Loucy (cell line): Measurements from ENCODE around the gene CDK16.

Experiments used
- EZH2phosphoT487 ChIP-seq: fragments of 200-600 bp; IDR thresholded peaks from 2 replicates; pipeline ENCODE4 v1.6.1; 2018; ENCODE audit warnings: antibody characterized with exemption, mild to moderate bottlenecking, moderate library complexity, borderline replicate concordance
- TF ChIP-seq, protein P1 (sequence below): fragments of 200-600 bp; sonication (generic); conservative IDR thresholded peaks from 2 replicates; pipeline ENCODE4 v1.5.1; 2014; ENCODE audit warnings: mild to moderate bottlenecking, antibody characterized with exemption, low read length

DNA sequence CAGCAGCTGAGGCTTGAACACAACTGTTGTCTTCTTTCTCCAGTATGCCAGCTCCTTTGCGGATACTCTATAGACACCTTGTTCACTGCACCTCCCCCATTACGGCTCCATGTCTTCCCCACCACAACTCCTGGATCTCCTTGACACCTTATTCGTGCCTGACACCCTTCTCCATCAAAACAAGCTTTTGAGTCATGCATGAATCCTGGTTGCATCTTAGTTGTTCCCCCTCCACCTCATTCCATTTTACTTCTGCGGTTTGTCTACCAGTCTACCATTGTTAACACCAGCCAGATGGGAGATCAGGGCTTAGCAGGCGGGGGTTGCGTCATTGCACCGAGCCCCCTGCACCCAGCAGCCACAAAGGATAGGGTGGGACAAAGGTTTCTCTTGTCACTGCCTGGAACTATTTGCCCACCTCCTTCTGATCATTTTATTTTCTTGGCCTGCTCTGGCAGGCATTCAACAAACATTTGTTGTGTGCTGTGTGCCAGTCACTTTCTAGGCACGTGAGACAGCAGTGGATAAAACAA lies 2.0 kb upstream of the CDK16 start:
- TF ChIP-seq, protein P1, sequence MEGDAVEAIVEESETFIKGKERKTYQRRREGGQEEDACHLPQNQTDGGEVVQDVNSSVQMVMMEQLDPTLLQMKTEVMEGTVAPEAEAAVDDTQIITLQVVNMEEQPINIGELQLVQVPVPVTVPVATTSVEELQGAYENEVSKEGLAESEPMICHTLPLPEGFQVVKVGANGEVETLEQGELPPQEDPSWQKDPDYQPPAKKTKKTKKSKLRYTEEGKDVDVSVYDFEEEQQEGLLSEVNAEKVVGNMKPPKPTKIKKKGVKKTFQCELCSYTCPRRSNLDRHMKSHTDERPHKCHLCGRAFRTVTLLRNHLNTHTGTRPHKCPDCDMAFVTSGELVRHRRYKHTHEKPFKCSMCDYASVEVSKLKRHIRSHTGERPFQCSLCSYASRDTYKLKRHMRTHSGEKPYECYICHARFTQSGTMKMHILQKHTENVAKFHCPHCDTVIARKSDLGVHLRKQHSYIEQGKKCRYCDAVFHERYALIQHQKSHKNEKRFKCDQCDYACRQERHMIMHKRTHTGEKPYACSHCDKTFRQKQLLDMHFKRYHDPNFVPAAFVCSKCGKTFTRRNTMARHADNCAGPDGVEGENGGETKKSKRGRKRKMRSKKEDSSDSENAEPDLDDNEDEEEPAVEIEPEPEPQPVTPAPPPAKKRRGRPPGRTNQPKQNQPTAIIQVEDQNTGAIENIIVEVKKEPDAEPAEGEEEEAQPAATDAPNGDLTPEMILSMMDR, result no peak
- TF ChIP-seq EZH2phosphoT487, result no peak
